Uterus (tissue), 4 donors: Measurements from ENCODE around the gene FBRSL1. TPM values are rescaled to one million over a fixed set of nuclear protein-coding genes. Genes with fewer than 3 reads are reported as not detected.

ENCODE experiments used
- DNase-seq, 2 donors: peaks; one replicate each; pipeline ENCODE4 v3.0.0-alpha.2; 2019 to 2020
- H3K27ac ChIP-seq, 2 donors: fragments of 200-600 bp; sonication (generic); 1 replicate in 1 of 2; 2 replicates in 1 of 2; pipeline ENCODE4 v1.5.1; 2016 to 2018
- H3K27me3 ChIP-seq, 2 donors: fragments of 200-600 bp; sonication (generic); one replicate each; pipeline ENCODE4 v1.5.1; 2018 to 2019; ENCODE audit warnings: control low read depth in 1 of 2
- H3K36me3 ChIP-seq, 2 donors: fragments of 200-600 bp; sonication (generic); one replicate each; pipeline ENCODE4 v1.5.1; 2019; ENCODE audit warnings: control low read depth in 1 of 2
- H3K4me1 ChIP-seq, 2 donors: fragments of 200-600 bp; sonication (generic); one replicate each; pipeline ENCODE4 v1.5.1; 2018 to 2019; ENCODE audit warnings: control low read depth in 1 of 2
- H3K4me3 ChIP-seq, 2 donors: fragments of 200-600 bp; sonication (generic); 1 replicate in 1 of 2; 2 replicates in 1 of 2; pipeline ENCODE4 v1.5.1; 2018 to 2019; ENCODE audit warnings: mild to moderate bottlenecking in 1 of 2
- H3K9me3 ChIP-seq, 2 donors: fragments of 200-600 bp; sonication (generic); one replicate each; pipeline ENCODE4 v1.5.1; 2019; ENCODE audit warnings: control low read depth in 1 of 2
- POLR2A ChIP-seq, 2 donors: fragments of 450-650 bp; IDR thresholded peaks; one replicate each; pipeline ENCODE4 v1.6.1; 2016; ENCODE audit warnings: antibody characterized with exemption in 2 of 2, mild to moderate bottlenecking in 1 of 2, moderate library complexity in 1 of 2
- intact Hi-C: fragments of 100-400 bp; cut with DNase I; formaldehyde crosslinking; loops from one replicate; pipeline ENCODE4 v1.15.1; 2023; ENCODE audit warnings: low total_unique reads
- total RNA-seq, 4 donors: library from RNA; depleted of rRNA in 3 of 4; stranded (reverse); fragments of >200 nt in 3 of 4; gene quantifications; one replicate each; pipeline versions ENCODE4 v1.1.0 to v1.2.4, GENCODE V29; 2014 to 2023
- TF ChIP-seq, protein P1 (sequence below), 4 experiments: fragments of 200-600 bp in 2 of 4; fragments of 450-650 bp in 2 of 4; sonication (generic) in 2 of 4; IDR thresholded peaks; one replicate each; pipeline ENCODE4 v1.5.1; 2016 to 2019; ENCODE audit warnings: antibody characterized with exemption in 4 of 4, mild to moderate bottlenecking in 2 of 4, moderate library complexity in 1 of 4
- donor health status: DM: yes; HTN: yes; CAD: no.

The FBRSL1 gene
- total RNA-seq, 4 donors from 2014 or later = 2.9 to 59.1 (median 31.8) TPM

DNA sequence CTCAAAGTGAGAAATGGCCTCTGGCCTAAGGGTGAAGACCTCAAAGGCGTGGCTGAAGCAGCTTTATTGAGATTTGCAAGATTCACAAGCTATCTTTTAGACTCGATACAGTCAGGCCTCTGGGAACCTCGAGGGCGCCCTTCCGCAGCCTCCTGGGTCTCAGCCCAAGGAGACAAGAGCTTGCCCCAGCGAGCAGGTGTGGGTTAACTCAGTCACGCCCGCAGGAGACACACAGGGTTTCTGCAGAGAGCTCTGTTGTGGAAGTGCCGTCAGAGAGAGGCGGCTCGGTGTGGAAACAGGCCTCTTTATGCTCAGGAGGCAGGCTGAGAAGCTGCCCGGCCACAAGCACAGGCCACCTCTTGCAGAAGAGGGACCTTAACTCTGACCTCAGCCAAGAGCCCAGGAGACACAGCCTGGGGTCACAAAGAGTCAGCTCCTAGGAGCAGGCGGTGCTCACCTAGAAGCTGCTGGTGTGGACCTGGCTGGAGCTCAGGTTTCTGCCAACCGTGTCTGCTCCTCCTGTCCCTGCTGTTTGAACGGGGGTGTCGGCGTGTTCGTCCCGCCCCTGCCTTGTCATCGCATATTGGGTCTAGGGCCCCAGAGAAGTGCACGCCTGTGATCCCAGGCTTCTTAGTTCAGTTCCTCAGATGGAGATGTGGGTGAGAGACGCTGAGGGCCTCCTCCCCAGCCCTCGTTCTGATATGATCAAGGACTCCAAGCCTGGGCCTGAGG is 42.1 kb upstream of the FBRSL1 start:
- Histone ChIP-seq H3K27ac (no peak overlapping the region), H3K4me1 (no peaks in the 10 kb centered on the region), H3K4me3 (no peak overlapping the region), H3K9me3 (no peaks in the 10 kb centered on the region), H3K27me3 (peaks cover 0 to 6% of the 10 kb centered on the region in 2 donors), H3K36me3 (no peaks in the 10 kb centered on the region)
- no peak for DNase-seq
- TF ChIP-seq, protein P1, sequence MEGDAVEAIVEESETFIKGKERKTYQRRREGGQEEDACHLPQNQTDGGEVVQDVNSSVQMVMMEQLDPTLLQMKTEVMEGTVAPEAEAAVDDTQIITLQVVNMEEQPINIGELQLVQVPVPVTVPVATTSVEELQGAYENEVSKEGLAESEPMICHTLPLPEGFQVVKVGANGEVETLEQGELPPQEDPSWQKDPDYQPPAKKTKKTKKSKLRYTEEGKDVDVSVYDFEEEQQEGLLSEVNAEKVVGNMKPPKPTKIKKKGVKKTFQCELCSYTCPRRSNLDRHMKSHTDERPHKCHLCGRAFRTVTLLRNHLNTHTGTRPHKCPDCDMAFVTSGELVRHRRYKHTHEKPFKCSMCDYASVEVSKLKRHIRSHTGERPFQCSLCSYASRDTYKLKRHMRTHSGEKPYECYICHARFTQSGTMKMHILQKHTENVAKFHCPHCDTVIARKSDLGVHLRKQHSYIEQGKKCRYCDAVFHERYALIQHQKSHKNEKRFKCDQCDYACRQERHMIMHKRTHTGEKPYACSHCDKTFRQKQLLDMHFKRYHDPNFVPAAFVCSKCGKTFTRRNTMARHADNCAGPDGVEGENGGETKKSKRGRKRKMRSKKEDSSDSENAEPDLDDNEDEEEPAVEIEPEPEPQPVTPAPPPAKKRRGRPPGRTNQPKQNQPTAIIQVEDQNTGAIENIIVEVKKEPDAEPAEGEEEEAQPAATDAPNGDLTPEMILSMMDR (IDR thresholded peaks at IDR 0.05) = no peak
- intact Hi-C loops = no loop called here

DNA sequence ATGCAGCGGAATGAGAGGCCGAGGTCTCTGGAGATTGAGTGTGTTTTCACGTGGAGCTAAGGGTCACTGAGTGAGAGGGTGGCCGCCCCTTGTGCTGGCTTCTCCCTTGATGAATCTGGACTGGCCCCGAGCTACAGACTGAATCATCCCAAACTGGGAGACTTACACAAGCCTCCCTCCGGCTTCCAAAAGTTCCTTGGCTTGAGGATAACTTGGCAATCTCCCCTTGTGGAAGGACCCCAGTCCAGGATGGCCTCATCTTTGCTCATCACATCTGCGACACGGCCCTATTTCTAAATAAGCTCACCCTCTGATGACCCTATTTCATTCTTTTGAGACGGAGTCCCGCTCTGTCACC is 41.5 kb upstream of the FBRSL1 start:
- peaks cover 0 to 6% of the 10 kb centered on the region in 2 donors for H3K27me3 ChIP-seq
- no peaks in the 10 kb centered on the region for H3K36me3 ChIP-seq
- H3K27ac ChIP-seq = no peak overlapping the region
- no peaks in the 10 kb centered on the region for H3K4me1 ChIP-seq
- no peaks in the 10 kb centered on the region for H3K9me3 ChIP-seq
- no peak overlapping the region for H3K4me3 ChIP-seq
- no peak for TF ChIP-seq POLR2A (IDR thresholded peaks at IDR 0.05)
- TF ChIP-seq, protein P1 (IDR thresholded peaks at IDR 0.05) = no peak
- no peak for DNase-seq
- intact Hi-C loops = no loop called here

DNA sequence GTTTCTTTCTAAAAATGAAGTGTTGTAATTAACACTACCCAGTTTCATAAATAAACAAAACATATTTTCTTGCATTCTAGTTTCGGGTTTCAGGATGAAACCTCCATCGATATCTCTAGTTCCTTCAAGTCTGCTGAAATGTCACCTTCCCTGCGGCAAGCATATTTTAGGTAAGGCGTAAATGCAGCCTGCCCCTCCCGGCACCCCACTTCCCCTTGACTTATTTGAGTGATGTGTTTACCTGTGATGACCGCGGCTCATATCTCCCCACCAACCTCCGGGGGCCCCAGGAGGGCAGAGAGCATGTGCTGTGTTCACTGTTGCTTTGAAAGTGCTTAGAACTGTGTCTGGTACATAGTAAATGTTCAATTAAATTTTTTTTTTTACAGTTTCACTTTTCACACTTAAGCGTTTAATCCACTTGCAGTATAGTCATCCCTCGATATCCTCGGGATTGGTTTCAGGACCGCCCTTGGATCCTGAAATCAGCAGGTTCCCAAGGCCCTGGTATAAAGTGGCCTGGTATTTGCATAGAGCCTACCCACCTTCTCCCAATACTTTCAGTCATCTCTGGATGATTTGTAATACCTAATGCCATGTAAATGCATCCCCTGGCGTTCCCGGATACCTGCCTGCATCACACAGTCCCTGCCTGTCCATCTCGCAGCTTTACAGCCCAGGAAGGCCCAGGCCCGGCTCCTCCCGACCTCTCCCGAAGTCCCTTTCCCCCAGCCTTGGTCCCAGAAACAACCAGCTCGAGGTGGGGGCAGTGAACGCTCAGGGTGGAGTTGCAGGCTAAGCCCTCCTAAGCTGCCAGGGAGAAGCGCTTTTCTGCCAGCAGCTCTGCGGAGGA is 40.2 kb upstream of the FBRSL1 start:
- no peak overlapping the region for H3K27ac ChIP-seq
- no peaks in the 10 kb centered on the region for H3K9me3 ChIP-seq
- no peak for DNase-seq
- no peaks in the 10 kb centered on the region for H3K4me1 ChIP-seq
- H3K27me3 ChIP-seq = peaks cover 0 to 6% of the 10 kb centered on the region in 2 donors
- TF ChIP-seq, protein P1 (IDR thresholded peaks at IDR 0.05) = no peak
- no peak for TF ChIP-seq POLR2A (IDR thresholded peaks at IDR 0.05)
- no peaks in the 10 kb centered on the region for H3K36me3 ChIP-seq
- intact Hi-C loops = no loop called here
- H3K4me3 ChIP-seq = no peak overlapping the region

DNA sequence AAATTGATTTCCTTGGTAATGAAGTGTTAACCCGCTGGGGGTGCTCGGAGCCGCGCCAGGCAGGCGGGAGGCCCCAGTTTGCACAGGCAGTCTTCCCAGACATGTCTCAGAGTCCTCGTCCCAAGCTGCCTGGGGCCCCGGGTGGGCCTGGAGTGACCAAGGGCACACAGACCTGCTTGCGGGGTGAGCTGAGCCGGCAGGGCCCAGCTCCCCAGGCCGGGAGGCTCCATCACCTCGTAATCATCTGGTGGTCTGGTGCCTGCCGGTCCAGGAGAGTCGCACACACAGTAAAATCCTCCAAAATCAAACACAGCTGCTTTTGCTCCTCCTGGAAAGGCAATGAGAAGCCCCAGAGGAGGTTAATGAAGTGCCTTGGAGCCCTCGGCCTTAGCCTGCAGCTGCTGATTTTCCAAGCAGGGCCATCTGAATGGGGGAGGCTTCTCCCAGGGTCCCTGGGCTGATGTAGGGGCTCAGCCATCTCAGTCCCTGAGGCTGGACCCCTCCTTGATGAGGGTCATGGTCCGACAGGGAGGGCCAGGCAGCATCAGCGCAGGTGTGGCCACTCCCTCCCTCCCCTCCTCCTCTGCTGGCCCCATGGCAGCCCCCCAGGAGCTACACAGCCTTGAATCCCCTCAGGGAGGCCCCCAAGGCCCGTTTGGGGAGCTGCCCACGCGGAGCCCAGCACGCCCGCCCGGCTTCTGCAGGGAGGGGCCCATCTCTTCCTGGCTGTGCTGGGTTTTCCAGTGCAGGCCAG is 39.4 kb upstream of the FBRSL1 start:
- no peaks in the 10 kb centered on the region for H3K36me3 ChIP-seq
- no peaks in the 10 kb centered on the region for H3K9me3 ChIP-seq
- no peak overlapping the region for H3K4me3 ChIP-seq
- intact Hi-C loops = no loop called here
- H3K27ac ChIP-seq = no peak overlapping the region
- TF ChIP-seq, protein P1 (IDR thresholded peaks at IDR 0.05) = no peak
- no peak for TF ChIP-seq POLR2A (IDR thresholded peaks at IDR 0.05)
- no peak for DNase-seq
- no peaks in the 10 kb centered on the region for H3K4me1 ChIP-seq
- peaks cover 0 to 6% of the 10 kb centered on the region in 2 donors for H3K27me3 ChIP-seq
